NCI-H524 treated with DMSO at 0.1 percent for 48 hours (cell line): ENCODE results near the gene PARS2.

Experiments used
- DNase-seq: peaks from one replicate; lab custom pipeline; 2025; lab: John Stamatoyannopoulos, UW

PARS2 gene

GRCh38 chr1:54764133-54764921 is at the start of gene PARS2:
TSS of gene PARS2 (minus strand) at chr1:54764523. CDS start at chr1:54759161, 5,362 bp downstream.
- peak; percentile 96 for DNase-seq

- no peak for DNase-seq
Observed at GRCh38 chr1:54814126-54814498, 49.8 kb upstream of the PARS2 start.

GRCh38 chr1:54813485-54814125 is 49.3 kb upstream of the PARS2 start:
- DNase-seq = no peak

- no peak for DNase-seq
Observed at GRCh38 chr1:54812801-54813484, 48.6 kb upstream of the PARS2 start.

GRCh38 chr1:54811739-54812655 is 47.7 kb upstream of the PARS2 start:
- DNase-seq = no peak

GRCh38 chr1:54811066-54811465 is 46.7 kb upstream of the PARS2 start:
- no peak for DNase-seq

GRCh38 chr1:54810153-54810942 is 46.0 kb upstream of the PARS2 start:
- peak; percentile 5 for DNase-seq

- no peak for DNase-seq
Observed at GRCh38 chr1:54809496-54810074, 45.3 kb upstream of the PARS2 start.

GRCh38 chr1:54808443-54809207 is 44.3 kb upstream of the PARS2 start:
- DNase-seq = no peak

- DNase-seq = no peak
Observed at GRCh38 chr1:54807756-54808155, 43.4 kb upstream of the PARS2 start.

- DNase-seq = no peak
Observed at GRCh38 chr1:54806931-54807611, 42.7 kb upstream of the PARS2 start.

- no peak for DNase-seq
Observed at GRCh38 chr1:54805981-54806381, 41.7 kb upstream of the PARS2 start.

GRCh38 chr1:54805466-54805865 is 41.1 kb upstream of the PARS2 start:
- no peak for DNase-seq

- DNase-seq = no peak
Observed at GRCh38 chr1:54804471-54805132, 40.3 kb upstream of the PARS2 start.

GRCh38 chr1:54803761-54804470 is 39.6 kb upstream of the PARS2 start:
- DNase-seq = no peak

GRCh38 chr1:54800899-54801759 is 36.8 kb upstream of the PARS2 start, which contains the start of gene TTC22:
TSS of gene TTC22 (minus strand) at chr1:54801323. CDS start at chr1:54801163, 160 bp downstream.
- no peak for DNase-seq
